ENCODE data around the gene ADD2.
A peak's percentile ranks its signal among the peaks of the same experiment; 100 is the strongest.
"Not testable (repeated sequence)": the region's sequence is repeated elsewhere in the genome, so short reads cannot be mapped to it uniquely, and the experiment has no call there.

The ADD2 gene

GRCh38 chr2:70673041-70673647, 94.9 kb downstream of the ADD2 start:
- DNase-seq, result peak; percentile 24

DNA sequence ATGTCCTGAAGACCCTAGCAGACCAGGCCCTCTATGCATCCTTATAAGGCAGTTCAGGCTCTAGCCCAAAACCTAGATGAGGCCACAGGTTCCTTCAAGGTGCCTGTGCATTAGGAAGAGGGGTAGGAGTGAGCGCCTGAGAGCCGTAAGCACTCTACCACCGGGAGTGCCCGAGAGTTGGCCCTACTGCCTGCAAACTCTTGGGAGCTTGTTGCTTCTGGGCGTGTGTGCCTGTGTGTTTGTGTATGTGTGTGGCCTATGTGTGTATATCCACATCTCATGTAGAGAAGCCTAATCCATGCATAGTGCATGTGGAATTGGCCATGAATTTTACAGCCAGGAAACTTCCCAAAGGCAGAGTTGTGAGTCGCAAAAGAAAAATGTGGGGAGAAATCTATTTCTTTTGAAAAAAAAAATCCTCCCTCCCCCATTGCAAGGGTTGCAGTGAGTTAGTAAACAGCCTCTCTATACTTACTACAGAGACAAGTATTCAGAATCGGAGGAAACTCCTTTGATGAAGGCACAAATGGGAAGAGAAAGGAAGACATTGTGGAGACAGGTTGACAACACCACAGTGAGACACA, 96.8 kb downstream of the ADD2 start:
- no peak for DNase-seq

DNA sequence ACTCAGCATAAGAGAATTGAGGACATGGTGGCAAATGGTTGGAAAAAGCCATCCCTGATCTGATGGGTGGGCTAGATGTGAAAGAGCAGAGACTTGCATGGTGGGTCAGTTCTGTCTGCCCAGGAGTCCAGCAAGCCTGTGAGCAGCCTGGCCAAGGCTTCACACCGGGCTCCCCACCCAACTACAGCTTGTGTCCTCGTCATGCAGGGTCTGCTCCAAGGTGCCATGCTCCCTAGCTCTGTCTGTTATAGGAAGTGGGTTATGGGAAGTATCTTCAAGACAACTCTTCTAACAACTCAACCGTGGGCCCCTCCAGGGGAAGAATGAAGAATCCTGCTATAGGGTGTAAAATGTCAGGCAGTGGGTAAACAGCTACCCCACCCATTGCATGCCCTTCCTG, 97.4 kb downstream of the ADD2 start:
- no peak for DNase-seq

- DNase-seq, result no peak
Measured at GRCh38 chr2:70670202-70670601, 97.8 kb downstream of the ADD2 start.

- no peak for DNase-seq
Measured at GRCh38 chr2:70668911-70669310, 99.1 kb downstream of the ADD2 start.

DNA sequence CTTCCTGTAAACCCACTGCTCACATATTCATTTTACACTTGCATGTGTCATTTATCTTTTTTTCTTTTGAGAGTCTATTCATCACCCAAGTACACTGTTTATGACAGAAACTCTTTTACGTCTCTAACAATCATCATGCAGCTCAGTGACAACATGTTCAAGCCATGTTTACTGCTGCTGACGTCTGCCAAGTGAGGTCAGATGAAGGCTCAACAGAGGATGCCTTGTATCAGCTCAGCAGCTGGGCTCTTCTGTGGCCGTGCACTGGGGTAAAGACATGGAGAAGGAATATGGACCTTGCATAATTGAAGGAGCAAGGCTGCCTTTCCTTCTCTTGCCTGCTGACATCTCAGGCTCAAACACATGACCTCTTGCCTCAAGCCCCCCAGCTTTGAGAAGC, 99.6 kb downstream of the ADD2 start:
- DNase-seq, result no peak

DNA sequence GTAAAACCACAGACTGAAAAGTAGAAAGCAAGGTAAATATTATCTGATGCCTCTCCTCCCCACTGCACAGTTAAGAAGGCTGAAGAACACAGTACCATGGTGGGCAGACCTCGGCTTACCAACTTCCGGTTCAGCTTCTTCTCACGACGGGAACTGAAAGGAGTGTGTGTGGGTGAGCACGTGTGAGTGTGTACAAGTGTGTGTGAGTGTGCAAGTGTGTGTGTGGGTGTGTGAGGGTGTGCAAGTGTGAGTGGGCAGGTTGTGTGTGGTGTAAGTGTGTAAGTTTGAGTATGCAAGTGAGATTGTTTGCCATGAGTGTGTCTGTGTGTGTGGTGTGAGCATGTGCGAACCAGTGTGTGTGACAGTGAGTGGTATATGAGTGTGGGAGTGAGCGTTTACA, 103.5 kb downstream of the ADD2 start:
- DNase-seq, result no peak

DNA sequence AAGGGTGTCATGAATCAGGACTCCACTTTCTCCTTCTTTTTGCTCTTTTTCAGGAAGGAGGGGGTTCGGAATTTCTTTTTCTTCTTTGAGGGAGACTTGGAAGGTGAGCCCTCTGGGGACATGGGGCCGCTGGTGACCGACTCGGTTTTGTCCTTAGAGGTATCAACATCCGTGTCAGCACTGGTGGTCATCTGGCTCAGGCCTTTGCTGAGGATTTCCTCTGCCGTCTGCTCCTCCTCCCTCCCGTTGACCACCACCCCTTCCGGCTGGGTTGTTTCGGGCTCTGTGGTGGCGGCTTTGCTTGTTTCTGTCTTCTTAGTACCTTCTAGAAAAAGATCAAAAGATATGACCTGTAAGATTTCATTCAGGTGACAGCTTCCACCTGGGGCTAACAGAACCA, 104.6 kb downstream of the ADD2 start:
- no peak for DNase-seq

- DNase-seq, result no peak
Measured at GRCh38 chr2:70659551-70659950, 108.4 kb downstream of the ADD2 start.

GRCh38 chr2:70658476-70658875, 109.5 kb downstream of the ADD2 start:
- DNase-seq, result peak; percentile 22

DNA sequence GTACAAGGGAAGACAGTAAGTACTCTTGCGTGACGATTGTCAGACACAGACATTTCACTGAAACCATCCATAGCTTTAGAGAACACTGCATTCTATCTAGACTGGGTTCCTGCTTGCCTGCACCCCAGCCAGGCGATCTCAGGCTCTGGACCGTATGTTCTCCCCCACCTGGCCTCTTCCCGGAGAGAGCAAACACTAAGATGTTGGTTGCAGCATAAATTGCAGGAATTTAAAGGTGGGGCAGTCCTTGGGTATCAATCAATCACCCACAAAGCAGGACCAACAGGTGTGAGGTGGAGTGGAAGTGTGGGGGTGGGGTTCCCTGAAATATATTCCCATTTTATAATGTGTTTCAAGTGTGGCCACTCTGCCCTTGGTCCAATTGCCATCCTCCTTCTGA, 110.8 kb downstream of the ADD2 start:
- no peak for DNase-seq

DNA sequence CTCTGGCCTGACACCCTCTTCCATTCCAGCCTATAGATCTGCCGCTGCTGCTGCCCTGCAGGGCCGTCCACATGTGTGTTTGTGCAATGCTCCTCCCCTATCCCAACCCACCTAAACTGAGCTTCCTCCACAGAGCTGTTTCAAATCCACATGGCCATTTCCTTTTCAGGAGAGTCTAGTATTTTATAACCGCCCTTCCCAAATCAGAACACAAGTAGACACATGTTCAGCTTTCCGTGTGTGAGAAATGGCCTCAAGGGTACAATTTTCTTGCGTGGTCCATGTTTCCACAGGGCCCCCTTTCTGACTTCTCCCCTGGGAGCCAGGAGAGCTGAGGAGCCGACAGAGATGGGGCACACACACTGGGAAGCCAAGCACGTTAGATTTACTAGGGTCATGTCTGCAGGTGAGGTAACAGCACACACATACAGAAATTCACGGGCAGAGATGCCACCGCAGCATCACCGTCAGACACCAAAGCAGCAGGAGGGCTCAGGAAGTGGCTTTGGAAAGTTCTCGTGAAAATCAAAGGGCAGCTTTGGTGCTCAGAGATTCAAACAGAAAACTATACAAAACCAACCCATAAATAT, 111.5 kb downstream of the ADD2 start:
- no peak for DNase-seq

DNA sequence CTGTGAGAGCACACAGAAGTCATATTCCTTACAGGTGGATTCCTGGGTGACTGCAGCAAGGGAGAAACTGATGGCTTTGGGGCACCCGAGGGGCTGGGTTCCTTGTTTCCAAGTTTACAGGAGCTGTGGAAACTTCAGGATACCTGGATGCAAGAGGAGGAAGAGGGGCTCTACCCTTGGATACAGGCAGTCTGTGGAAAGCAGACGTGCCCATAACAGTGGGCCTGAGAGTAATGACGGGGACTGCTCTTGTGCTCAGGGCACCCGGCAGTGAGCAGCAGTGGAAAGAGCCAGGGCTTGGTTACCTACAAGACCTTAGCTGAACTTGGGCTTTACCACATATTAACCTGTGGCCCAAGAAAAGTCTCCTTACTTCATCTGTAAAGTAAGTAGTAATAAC, 112.2 kb downstream of the ADD2 start:
- DNase-seq, result no peak

GRCh38 chr2:70655211-70655610, 112.8 kb downstream of the ADD2 start:
- DNase-seq, result not testable (repeated sequence)

DNA sequence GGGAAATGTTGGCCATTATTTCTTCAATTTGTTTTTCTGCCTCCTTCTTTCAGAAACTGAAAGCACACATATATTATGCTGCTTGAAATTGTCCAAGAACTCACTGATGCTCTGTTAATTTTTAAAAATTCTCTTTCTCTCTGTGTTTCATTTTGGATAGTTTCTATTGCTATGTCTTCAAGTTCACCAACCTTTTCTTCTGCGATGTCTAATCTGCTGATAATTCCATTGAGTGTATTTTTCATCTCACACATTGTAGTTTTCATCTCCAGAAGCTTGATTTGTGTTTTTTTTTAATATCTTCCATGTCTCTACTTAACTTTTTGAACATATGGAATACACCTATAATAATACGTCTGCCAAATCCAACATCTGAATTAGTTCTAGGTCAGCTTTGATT, 116.3 kb downstream of the ADD2 start:
- DNase-seq, result no peak

- no peak for DNase-seq
Measured at GRCh38 chr2:70651014-70651413, 117.0 kb downstream of the ADD2 start.

GRCh38 chr2:70648961-70649360, 119.0 kb downstream of the ADD2 start:
- no peak for DNase-seq

DNA sequence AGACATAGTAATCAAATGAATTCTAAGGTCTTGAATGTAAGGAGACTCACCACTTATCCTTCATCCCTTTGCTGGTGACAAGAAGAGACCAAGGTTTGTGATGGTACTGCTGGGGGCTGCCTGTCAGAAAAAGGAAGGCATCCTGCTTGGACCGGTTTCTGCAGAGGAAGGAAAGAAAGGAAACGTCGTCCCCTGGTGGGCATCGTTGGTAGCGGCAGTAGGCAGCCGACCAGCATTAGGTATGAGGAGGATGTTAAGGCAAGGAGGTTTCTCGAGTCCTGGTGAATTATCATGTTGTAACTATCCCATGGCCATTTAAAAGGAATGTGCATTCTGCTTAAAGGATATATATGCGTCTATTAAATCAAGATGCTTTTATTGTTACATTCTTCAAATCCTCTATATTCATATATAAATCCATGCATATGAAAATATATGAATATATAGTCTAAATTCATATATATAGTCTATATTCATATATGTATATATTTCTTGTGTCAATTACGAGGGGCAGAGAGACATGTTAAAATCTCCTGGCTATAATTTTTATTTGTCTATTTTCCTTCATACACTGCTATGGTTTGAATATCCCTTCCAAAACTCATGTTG, 120.0 kb downstream of the ADD2 start:
- DNase-seq, result peak; percentile 36

- no peak for DNase-seq
Measured at GRCh38 chr2:70646420-70646818, 121.6 kb downstream of the ADD2 start.

GRCh38 chr2:70645733-70646419, 122.1 kb downstream of the ADD2 start:
- DNase-seq, result no peak

GRCh38 chr2:70643715-70644114, 124.3 kb downstream of the ADD2 start:
- DNase-seq, result no peak

- DNase-seq, result no peak
Measured at GRCh38 chr2:70641263-70641784, 126.7 kb downstream of the ADD2 start.

DNA sequence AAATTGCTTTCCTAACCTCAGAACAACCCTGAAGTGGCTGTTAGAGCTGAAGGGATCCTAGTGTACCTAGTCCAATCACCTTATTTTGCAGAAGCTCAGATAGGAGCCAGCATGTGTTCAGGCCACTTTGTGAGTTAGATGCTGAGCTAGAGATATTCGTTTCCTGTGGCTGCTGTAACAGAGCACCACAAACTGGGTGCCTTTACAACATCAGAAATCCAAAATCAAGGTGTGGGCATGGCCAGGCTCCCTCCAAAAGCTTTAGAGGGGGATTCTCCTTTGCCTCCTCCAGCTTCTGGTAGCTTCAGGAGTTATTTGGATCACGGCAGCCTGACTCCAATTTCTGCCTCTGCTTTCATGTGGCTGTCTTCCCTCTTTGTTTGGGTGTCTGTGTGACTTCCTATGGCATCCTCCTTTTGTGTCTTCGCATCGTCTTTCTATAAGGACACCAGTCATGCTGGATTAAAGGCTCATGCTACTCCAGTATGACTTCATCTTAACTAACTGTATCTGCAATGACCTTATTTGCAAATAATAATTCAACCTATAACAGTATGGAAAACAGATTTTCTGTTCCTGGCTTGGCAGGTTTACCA, 128.1 kb downstream of the ADD2 start:
- no peak for DNase-seq
